ENCODE measurements around the gene NPC1. TPM values are rescaled to one million over a fixed set of nuclear protein-coding genes. Genes with fewer than 3 reads are reported as not detected.

The NPC1 gene
- total and polyA plus RNA-seq, 12 donors = 8.9 to 34.4 (median 13.3) TPM

DNA sequence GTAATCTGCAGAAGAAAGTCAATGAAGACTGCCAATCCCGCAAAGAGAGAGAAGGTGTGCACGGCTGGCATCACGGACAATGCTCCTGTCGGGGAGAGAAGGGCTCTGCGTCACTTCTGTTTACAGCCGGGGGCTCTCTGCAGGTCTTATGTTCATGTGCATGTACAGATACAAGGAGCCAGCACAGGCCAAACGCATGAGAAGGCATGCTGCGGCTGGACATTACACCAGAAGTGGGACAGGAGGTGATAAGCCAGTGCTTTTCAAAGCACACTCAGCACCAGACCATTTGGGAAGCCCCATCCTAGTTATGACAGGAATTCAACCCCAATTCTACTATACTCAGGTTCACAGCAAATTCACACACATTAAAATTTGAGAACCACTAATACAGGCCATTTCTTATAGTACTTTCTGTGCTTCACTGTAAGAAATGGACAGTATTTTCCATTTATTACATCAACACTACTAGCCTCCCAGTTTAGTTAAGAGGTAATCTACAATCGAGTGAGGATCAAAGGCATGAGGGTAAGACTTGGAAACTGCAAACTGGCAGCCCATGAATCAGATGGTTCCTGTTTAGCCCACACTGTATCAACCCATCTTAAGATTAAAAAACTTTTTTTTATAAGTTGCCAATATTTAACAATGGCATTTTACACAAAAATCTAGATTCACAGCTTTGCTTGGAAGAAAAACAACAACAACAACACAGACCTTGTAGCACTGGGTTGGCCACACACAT lies 44.8 kb downstream of the NPC1 start:
- no peak overlapping the region for H3K4me3 ChIP-seq
- H3K27me3 ChIP-seq = no peaks in the 10 kb centered on the region
- H3K27ac ChIP-seq = peak overlapping the region in 2 of 10 donors; percentile 45 to 84
- no peak for DNase-seq
- H3K36me3 ChIP-seq = peaks cover 0 to 100% (median 61%) of the 10 kb centered on the region in 9 donors
- no peaks in the 10 kb centered on the region for H3K9me3 ChIP-seq
- ATAC-seq = peak in 3 of 8 donors; percentile 45 to 49 (median 48)
- WGBS, 2 donors = 47 to 75% methylated on average over 9 of the region's 9 CpGs
- peaks cover 0 to 44% (median 14%) of the 10 kb centered on the region in 9 donors for H3K4me1 ChIP-seq
- intact Hi-C loops (cut with DNase I) = no loop called here
- TF ChIP-seq, protein P1, sequence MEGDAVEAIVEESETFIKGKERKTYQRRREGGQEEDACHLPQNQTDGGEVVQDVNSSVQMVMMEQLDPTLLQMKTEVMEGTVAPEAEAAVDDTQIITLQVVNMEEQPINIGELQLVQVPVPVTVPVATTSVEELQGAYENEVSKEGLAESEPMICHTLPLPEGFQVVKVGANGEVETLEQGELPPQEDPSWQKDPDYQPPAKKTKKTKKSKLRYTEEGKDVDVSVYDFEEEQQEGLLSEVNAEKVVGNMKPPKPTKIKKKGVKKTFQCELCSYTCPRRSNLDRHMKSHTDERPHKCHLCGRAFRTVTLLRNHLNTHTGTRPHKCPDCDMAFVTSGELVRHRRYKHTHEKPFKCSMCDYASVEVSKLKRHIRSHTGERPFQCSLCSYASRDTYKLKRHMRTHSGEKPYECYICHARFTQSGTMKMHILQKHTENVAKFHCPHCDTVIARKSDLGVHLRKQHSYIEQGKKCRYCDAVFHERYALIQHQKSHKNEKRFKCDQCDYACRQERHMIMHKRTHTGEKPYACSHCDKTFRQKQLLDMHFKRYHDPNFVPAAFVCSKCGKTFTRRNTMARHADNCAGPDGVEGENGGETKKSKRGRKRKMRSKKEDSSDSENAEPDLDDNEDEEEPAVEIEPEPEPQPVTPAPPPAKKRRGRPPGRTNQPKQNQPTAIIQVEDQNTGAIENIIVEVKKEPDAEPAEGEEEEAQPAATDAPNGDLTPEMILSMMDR (IDR thresholded peaks at IDR 0.05) = no peak

- WGBS, 2 donors = 69 to 77% methylated on average over 5 of the region's 5 CpGs
- peak in 4 of 8 donors; percentile 9 to 80 (median 52) for ATAC-seq
- TF ChIP-seq, protein P1 (IDR thresholded peaks at IDR 0.05) = no peak
Observed at GRCh38 chr18:23540867-23541266, 45.4 kb downstream of the NPC1 start.

GRCh38 chr18:23539911-23540525 lies 46.3 kb downstream of the NPC1 start:
- H3K36me3 ChIP-seq = peaks cover 0 to 100% (median 74%) of the 10 kb centered on the region in 9 donors
- H3K4me3 ChIP-seq = no peak overlapping the region
- H3K27me3 ChIP-seq = no peaks in the 10 kb centered on the region
- no peak for DNase-seq
- ATAC-seq = no peak
- H3K4me1 ChIP-seq = peaks cover 0 to 44% (median 14%) of the 10 kb centered on the region in 9 donors
- no peaks in the 10 kb centered on the region for H3K9me3 ChIP-seq
- TF ChIP-seq, protein P1 (IDR thresholded peaks at IDR 0.05) = no peak
- WGBS, 2 donors = 86% methylated on average over 9 of the region's 9 CpGs
- intact Hi-C loops (cut with DNase I) = no loop called here
- peak overlapping the region in 2 of 10 donors; percentile 45 to 84 for H3K27ac ChIP-seq

More at GRCh38 chr18:23540867-23541266, 45.4 kb downstream of the NPC1 start:
- peaks cover 0 to 100% (median 65%) of the 10 kb centered on the region in 9 donors for H3K36me3 ChIP-seq
- no peaks in the 10 kb centered on the region for H3K9me3 ChIP-seq
- no peak for DNase-seq
- H3K4me3 ChIP-seq = no peak overlapping the region
- intact Hi-C loops (cut with DNase I) = no loop called here
- no peaks in the 10 kb centered on the region for H3K27me3 ChIP-seq
- peaks cover 0 to 44% (median 14%) of the 10 kb centered on the region in 9 donors for H3K4me1 ChIP-seq
- H3K27ac ChIP-seq = peak overlapping the region in 2 of 10 donors; percentile 45 to 84

DNA sequence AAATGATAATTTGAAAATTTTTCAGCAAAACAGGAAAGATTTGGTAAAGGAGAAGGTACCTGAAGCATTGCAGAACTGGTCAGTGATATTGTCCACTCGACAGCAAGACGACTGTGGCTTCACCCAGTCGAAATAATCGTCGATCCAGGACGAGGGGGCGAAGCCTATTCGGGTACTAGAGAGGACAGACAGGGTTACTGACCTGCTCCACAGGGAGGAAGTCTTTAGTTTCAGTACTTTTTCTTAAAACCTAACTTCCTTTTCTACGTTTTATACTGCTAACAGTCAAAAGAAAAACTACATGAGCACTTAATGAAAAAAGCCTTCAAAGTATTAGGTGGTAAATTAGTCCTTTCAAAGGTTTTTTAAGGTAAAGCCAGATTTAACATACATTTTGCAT lies 47.0 kb downstream of the NPC1 start:
- WGBS, 2 donors = 86 to 87% methylated on average over 9 of the region's 9 CpGs
- intact Hi-C loops (cut with DNase I) = no loop called here
- H3K9me3 ChIP-seq = no peaks in the 10 kb centered on the region
- peak overlapping the region in 1 of 10 donors; percentile 84 for H3K27ac ChIP-seq
- peaks cover 0 to 100% (median 78%) of the 10 kb centered on the region in 9 donors for H3K36me3 ChIP-seq
- TF ChIP-seq, protein P1 (IDR thresholded peaks at IDR 0.05) = no peak
- H3K4me3 ChIP-seq = no peak overlapping the region
- H3K27me3 ChIP-seq = no peaks in the 10 kb centered on the region
- H3K4me1 ChIP-seq = peaks cover 0 to 44% (median 14%) of the 10 kb centered on the region in 9 donors
- ATAC-seq = no peak
- no peak for DNase-seq
